Measurements from ENCODE around the gene CHRND. TPM values are rescaled to one million over a fixed set of nuclear protein-coding genes. Genes with fewer than 3 reads are reported as not detected.

CHRND gene
- total and polyA plus RNA-seq, 2 of the 13 experiments (the other 11 are each of a cell fraction or from before 2014, with no cell fraction given), result 0.18 TPM; not detected in 1

DNA sequence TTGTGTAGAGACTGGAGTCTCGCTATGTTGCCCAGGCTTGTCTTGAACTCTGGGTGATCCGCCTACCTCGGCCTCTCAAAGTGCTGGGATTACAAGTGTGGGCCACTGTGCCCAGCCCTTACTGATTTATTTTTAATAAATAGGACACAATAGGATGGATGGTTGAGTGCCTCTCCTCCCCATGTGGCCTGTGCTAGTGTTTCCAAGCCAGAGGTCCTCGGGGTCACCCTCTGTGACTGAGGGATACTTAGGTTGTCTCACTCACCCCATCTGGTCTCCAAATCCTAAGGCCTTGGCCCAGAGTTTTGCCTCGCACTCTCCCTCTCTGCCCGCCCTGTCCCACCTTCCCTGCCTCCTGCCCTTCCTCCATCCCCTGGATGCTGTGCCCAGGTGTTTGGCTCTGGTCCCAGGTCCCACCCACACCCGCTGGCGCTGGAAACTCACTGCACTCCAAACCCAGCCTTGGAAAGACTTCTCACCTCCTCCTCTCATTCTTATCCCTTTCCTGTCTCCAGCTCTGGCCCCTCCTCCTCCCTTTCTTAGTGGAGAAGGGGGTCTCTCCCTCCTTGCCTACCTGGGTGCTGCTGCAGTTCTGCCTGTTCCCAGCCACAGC is 33.6 kb upstream of the CHRND start:
- TF ChIP-seq SETDB1 (CRISPR knock-in tag; IDR thresholded peaks at IDR 0.05; ENCODE audit: borderline replicate concordance) (no peak), FUBP1 (CRISPR knock-in tag; IDR thresholded peaks at IDR 0.05; ENCODE audit: borderline replicate concordance) (no peak), HIVEP1 (CRISPR knock-in tag; IDR thresholded peaks at IDR 0.05) (no peak), ZNF839 (CRISPR knock-in tag; IDR thresholded peaks at IDR 0.05; ENCODE audit: borderline replicate concordance) (no peak), MYNN (CRISPR knock-in tag; IDR thresholded peaks at IDR 0.05; ENCODE audit: low read depth) (no peak), ZNF235 (CRISPR knock-in tag; IDR thresholded peaks at IDR 0.05; ENCODE audit: borderline replicate concordance) (no peak), ZNF10 (CRISPR knock-in tag; IDR thresholded peaks at IDR 0.05; ENCODE audit: borderline replicate concordance, low read depth) (no peak), ZMAT3 (CRISPR knock-in tag; conservative IDR thresholded peaks at IDR 0.05) (no peak), RAD51 (IDR thresholded peaks at IDR 0.05; ENCODE audit: borderline replicate concordance) (no peak), ZNF24 (IDR thresholded peaks at IDR 0.05) (no peak), NFE2 (CRISPR knock-in tag; IDR thresholded peaks at IDR 0.05) (no peak), PHF21A (CRISPR knock-in tag; IDR thresholded peaks at IDR 0.05) (no peak), KLF9 (CRISPR knock-in tag; IDR thresholded peaks at IDR 0.05; ENCODE audit: low read depth) (no peak), GTF3A (CRISPR knock-in tag; conservative IDR thresholded peaks at IDR 0.05) (no peak), ARID2 (CRISPR knock-in tag; IDR thresholded peaks at IDR 0.05; ENCODE audit: borderline replicate concordance) (no peak), SALL1 (CRISPR knock-in tag; IDR thresholded peaks at IDR 0.05) (no peak), ZSCAN21 (CRISPR knock-in tag; IDR thresholded peaks at IDR 0.05; ENCODE audit: borderline replicate concordance) (no peak), TAF15 (IDR thresholded peaks at IDR 0.05; ENCODE audit: low read depth, low read length, poor library complexity, severe bottlenecking) (no peak)
- TF ChIP-seq, protein P1, sequence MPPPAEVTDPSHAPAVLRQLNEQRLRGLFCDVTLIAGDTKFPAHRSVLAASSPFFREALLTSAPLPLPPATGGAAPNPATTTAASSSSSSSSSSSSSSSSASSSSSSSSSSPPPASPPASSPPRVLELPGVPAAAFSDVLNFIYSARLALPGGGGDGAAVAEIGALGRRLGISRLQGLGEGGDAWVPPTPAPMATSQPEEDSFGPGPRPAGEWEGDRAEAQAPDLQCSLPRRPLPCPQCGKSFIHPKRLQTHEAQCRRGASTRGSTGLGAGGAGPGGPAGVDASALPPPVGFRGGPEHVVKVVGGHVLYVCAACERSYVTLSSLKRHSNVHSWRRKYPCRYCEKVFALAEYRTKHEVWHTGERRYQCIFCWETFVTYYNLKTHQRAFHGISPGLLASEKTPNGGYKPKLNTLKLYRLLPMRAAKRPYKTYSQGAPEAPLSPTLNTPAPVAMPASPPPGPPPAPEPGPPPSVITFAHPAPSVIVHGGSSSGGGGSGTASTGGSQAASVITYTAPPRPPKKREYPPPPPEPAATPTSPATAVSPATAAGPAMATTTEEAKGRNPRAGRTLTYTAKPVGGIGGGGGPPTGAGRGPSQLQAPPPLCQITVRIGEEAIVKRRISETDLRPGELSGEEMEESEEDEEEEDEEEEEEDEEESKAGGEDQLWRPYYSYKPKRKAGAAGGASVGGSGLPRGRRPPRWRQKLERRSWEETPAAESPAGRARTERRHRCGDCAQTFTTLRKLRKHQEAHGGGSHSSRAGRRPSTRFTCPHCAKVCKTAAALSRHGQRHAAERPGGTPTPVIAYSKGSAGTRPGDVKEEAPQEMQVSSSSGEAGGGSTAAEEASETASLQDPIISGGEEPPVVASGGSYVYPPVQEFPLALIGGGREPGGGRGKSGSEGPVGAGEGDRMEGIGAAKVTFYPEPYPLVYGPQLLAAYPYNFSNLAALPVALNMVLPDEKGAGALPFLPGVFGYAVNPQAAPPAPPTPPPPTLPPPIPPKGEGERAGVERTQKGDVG (CRISPR knock-in tag; IDR thresholded peaks at IDR 0.05; ENCODE audit: borderline replicate concordance), result no peak
- no peaks in the 10 kb centered on the region for H3K9me3 ChIP-seq (ENCODE audit: low read length)
- WGBS (ENCODE audit: low lambda C conversion rate), result 25% methylated on average over 8 of the region's 8 CpGs

More for the DNA sequence above, 33.6 kb upstream of the CHRND start:
- intact Hi-C loops (cut with micrococcal nuclease; ENCODE audit: unreplicated experiment) (no loop called here), in situ Hi-C loops (cut with HindIII; ENCODE audit: extremely low pct_ligation_motif_present, low pct_unique_long_range_greater_than_20kb) (no loop called here)
- H2AFZ ChIP-seq (ENCODE audit: low read length), result no peak overlapping the region
- BruUV-seq (replicated peaks), result no TSS peak
- ATAC-seq (no peak), FAIRE-seq (no peak), DNase-seq (ENCODE audit: low spot score) (no peak)
- H3K4me3 ChIP-seq (replicated peaks in 1 of 3; ENCODE audit: insufficient read depth in 1 of 3, low read depth in 2 of 3, low read length in 3 of 3), result no peak overlapping the region
- no peaks in the 10 kb centered on the region for H3K79me2 ChIP-seq (ENCODE audit: insufficient read depth, low read length)
- no peak overlapping the region for H3K4me2 ChIP-seq (ENCODE audit: low read depth, low read length)
- ChIA-PET CTCF (ENCODE audit: low intra/inter-chr PET ratio, low total read pairs) (no interaction called here), POLR2A (no interaction called here)
- H3K27me3 ChIP-seq (ENCODE audit: control insufficient read depth in 1 of 2, insufficient read depth in 2 of 2, low read length in 2 of 2), result peaks cover 22 to 91% of the 10 kb centered on the region in 2 experiments
- H3K27ac ChIP-seq (ENCODE audit: extremely low read length, insufficient read depth, low read length), result no peak overlapping the region
- no peak overlapping the region for H3K9ac ChIP-seq (ENCODE audit: insufficient read depth, low read depth, low read length)
- H3K36me3 ChIP-seq (replicated peaks in 1 of 2; ENCODE audit: control insufficient read depth in 1 of 2, insufficient read depth in 2 of 2, low read length in 2 of 2), result no peaks in the 10 kb centered on the region
- no peaks in the 10 kb centered on the region for H3K4me1 ChIP-seq (ENCODE audit: insufficient read depth, low read length)
- no peaks in the 10 kb centered on the region for H4K20me1 ChIP-seq (ENCODE audit: insufficient read depth, low read length)
